Measurements from ENCODE around the gene PIP4K2A.
"Not testable (repeated sequence)": the region's sequence is repeated elsewhere in the genome, so short reads cannot be mapped to it uniquely, and the experiment has no call there.

Gene PIP4K2A

DNA sequence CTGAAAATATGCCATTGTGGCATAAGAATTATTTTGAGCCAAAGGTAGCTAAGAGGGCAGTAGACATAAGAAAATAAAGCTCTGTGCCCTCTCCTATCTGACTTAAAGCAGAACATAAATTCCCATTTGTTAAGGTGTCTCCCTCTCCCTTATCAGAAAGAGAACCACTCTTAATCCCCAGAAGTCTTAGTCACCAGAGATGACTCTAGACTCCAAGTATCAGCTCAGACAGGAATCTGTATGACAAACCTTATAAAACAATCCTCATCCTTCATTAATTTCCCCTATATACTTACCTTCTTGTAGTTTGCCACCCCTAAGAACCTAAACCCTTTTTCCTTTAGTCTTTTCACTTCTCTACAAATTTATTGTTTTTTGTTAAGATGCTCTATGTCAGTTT is 21.8 kb upstream of the PIP4K2A start:
- no peaks in the 10 kb centered on the region for H3K4me1 ChIP-seq (ENCODE audit: insufficient read depth, low read length)
- no peaks in the 10 kb centered on the region for H3K27me3 ChIP-seq (ENCODE audit: insufficient read depth, low read length)
- H3K9me3 ChIP-seq (ENCODE audit: low read length) = no peaks in the 10 kb centered on the region
- no peak overlapping the region for H2AFZ ChIP-seq (ENCODE audit: low read depth, low read length)
- H3K4me3 ChIP-seq (ENCODE audit: low read length) = no peak overlapping the region
- H3K36me3 ChIP-seq (ENCODE audit: insufficient read depth, low read length) = no peaks in the 10 kb centered on the region

DNA sequence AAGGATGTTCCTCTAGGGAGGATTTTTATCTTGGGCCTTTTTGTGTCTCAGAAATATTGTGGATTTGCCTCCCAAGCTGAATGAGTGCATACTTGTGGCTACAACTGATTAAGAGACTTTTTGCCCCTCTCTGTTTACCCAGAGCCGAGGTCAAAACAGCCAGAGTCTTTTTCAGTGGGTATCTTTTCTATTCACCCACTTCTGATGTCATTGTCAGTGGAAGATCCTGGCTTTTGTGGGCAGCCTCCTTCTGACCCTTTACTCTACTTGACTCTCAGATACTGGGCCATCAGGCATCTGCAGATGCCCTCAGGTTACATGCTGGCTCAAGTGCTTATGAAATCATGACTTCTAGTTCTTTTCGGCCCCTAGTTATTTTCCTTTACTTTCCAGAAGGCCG is 19.6 kb upstream of the PIP4K2A start:
- Histone ChIP-seq H3K9me3 (ENCODE audit: low read length) (no peaks in the 10 kb centered on the region), H3K4me1 (ENCODE audit: insufficient read depth, low read length) (no peaks in the 10 kb centered on the region), H2AFZ (ENCODE audit: low read depth, low read length) (no peak overlapping the region), H3K27me3 (ENCODE audit: insufficient read depth, low read length) (no peaks in the 10 kb centered on the region), H3K36me3 (ENCODE audit: insufficient read depth, low read length) (no peaks in the 10 kb centered on the region), H3K4me3 (ENCODE audit: low read length) (no peak overlapping the region)

DNA sequence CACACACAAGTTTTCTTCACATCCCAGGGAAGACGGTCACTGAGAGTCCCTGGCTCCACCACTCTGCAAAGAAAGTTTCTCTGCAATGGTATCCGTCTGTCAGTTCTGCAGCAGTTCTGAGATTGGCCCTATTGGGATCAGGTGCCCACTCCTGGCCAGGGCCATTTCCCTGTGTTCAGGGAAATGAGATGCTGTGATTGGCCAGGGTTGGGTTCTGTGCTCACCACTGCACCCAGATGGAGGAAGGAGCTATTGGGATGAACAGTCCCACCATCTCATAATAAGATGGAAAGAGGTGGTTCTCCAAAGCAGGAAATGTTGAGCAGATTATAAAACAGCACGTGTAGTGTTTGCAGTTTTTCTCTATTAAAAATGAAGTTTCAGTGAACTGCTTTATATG is 13.3 kb upstream of the PIP4K2A start:
- no peaks in the 10 kb centered on the region for H3K4me1 ChIP-seq (ENCODE audit: insufficient read depth, low read length)
- H2AFZ ChIP-seq (ENCODE audit: low read depth, low read length) = no peak overlapping the region
- no peak overlapping the region for H3K4me3 ChIP-seq (ENCODE audit: low read length)
- no peaks in the 10 kb centered on the region for H3K36me3 ChIP-seq (ENCODE audit: insufficient read depth, low read length)
- H3K9me3 ChIP-seq (ENCODE audit: low read length) = no peaks in the 10 kb centered on the region
- H3K27me3 ChIP-seq (ENCODE audit: insufficient read depth, low read length) = peaks cover 3% of the 10 kb centered on the region

DNA sequence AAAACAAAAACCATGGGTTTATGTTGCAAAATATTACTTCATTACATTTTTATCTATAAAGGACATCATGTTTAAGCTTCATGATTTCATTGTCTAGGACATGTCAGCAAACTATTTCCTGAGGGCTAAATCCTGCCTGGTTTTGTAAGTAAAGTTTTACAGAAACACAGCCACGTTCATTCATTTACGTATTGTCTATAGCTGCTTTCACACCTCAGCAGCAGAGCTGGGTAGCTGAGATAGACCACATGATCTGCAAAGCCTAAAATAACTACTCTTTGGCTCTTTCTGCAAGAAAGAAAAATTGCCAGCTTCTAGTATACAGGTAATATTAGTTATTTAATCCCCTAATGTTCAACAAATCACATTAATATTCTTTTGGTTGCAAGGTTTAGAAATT is 12.7 kb upstream of the PIP4K2A start:
- Histone ChIP-seq H3K9me3 (ENCODE audit: low read length) (no peaks in the 10 kb centered on the region), H2AFZ (ENCODE audit: low read depth, low read length) (no peak overlapping the region), H3K4me1 (ENCODE audit: insufficient read depth, low read length) (no peaks in the 10 kb centered on the region), H3K36me3 (ENCODE audit: insufficient read depth, low read length) (no peaks in the 10 kb centered on the region), H3K27me3 (ENCODE audit: insufficient read depth, low read length) (peaks cover 3% of the 10 kb centered on the region), H3K4me3 (ENCODE audit: low read length) (no peak overlapping the region)

DNA sequence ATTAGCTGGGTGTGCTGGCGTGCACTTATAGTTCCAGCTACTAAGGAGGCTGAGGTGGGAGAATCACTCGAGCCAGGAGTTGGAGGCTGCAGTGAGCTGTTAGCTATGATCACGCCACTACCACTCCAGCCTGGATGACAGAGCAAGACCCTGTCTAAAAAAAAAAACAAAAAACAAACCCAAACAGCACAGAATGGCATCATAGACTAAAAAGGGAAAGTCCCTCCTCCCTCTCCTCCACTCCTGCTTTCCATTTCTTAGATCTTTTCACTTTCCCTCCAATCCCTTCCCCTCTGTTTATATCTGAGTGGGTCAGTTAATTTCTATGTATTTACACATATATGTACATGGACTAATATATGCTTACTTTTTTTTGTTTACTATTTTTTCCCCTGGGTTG is 10.4 kb upstream of the PIP4K2A start:
- Histone ChIP-seq H3K4me1 (ENCODE audit: insufficient read depth, low read length) (no peaks in the 10 kb centered on the region), H3K9me3 (ENCODE audit: low read length) (no peaks in the 10 kb centered on the region), H2AFZ (ENCODE audit: low read depth, low read length) (no peak overlapping the region), H3K4me3 (ENCODE audit: low read length) (no peak overlapping the region), H3K36me3 (ENCODE audit: insufficient read depth, low read length) (no peaks in the 10 kb centered on the region), H3K27me3 (ENCODE audit: insufficient read depth, low read length) (peaks cover 3% of the 10 kb centered on the region)

DNA sequence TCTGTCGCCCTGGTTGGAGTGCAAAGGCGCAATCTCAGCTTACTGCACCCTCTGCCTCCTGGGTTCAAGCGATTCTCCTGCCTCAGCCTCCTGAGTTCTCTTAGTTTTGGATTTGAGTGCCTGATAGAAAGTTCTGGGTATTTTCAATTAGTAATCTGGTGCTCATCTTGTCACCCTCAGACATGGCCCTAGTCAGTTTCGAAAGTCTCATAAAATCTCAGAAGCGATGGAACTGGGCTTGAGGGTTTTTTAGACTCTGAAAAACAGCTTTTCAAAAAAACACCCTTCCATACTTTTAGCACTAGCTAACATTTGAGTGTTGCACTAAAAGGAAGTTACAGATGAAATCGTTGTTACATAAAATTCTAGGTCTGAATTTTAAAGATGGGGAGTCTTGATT is 9.4 kb upstream of the PIP4K2A start:
- peaks cover 3% of the 10 kb centered on the region for H3K27me3 ChIP-seq (ENCODE audit: insufficient read depth, low read length)
- no peak overlapping the region for H2AFZ ChIP-seq (ENCODE audit: low read depth, low read length)
- H3K9me3 ChIP-seq (ENCODE audit: low read length) = no peaks in the 10 kb centered on the region
- no peaks in the 10 kb centered on the region for H3K4me1 ChIP-seq (ENCODE audit: insufficient read depth, low read length)
- H3K4me3 ChIP-seq (ENCODE audit: low read length) = no peak overlapping the region
- no peaks in the 10 kb centered on the region for H3K36me3 ChIP-seq (ENCODE audit: insufficient read depth, low read length)

DNA sequence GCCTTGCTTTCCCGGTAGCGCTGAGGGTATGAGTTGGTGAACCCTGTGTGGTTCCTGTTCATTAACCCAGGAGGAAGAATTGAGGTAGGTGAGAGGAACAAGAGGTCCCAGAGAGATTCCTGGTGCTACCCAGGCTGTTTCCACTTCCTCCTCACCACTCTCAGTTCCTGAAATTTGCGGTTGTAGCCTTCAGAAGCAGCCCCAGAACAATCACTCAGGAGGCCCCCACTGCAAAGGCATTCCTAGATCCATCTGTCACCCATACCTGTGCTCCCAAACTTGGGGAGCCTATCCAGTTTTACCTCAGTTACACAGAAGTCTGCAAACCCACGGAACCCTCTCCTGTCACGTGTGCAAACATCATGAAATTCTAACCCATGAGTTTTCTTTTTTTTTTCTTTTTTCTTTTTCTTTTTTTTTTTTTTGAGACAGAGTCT is 9.0 kb upstream of the PIP4K2A start:
- H3K27me3 ChIP-seq (ENCODE audit: insufficient read depth, low read length) = peaks cover 3% of the 10 kb centered on the region
- H3K4me1 ChIP-seq (ENCODE audit: insufficient read depth, low read length) = no peaks in the 10 kb centered on the region
- H3K36me3 ChIP-seq (ENCODE audit: insufficient read depth, low read length) = no peaks in the 10 kb centered on the region
- H2AFZ ChIP-seq (ENCODE audit: low read depth, low read length) = no peak overlapping the region
- no peaks in the 10 kb centered on the region for H3K9me3 ChIP-seq (ENCODE audit: low read length)
- H3K4me3 ChIP-seq (ENCODE audit: low read length) = no peak overlapping the region

DNA sequence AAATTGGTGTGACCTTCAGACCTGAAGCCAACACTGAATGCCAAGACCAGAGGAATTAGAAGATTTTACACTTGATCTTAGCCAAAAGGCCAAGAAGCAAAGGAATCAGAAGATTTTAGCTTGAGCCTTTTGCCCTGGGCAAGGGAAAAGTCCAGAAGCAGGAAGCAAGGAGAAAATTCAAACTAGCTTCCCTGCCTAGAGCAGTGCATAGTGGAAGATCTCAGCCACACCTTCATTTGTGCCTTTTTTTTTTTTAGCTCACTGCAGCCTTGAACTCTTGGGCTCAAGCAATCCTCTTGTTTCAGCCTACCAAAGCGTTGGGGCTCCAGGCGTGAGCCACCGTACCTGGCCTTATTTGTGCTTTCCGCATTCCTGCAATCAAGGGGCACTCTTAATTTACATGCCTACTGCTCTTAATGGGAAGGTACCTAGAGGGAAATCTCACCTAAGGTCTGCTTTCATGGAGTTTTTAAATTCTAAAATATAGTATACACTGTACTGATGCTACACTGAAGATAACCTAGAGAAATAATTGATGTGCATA is 8.3 kb upstream of the PIP4K2A start:
- Histone ChIP-seq H3K27me3 (ENCODE audit: insufficient read depth, low read length) (peaks cover 2% of the 10 kb centered on the region), H3K9me3 (ENCODE audit: low read length) (no peaks in the 10 kb centered on the region), H3K4me1 (ENCODE audit: insufficient read depth, low read length) (no peaks in the 10 kb centered on the region), H3K4me3 (ENCODE audit: low read length) (no peak overlapping the region), H2AFZ (ENCODE audit: low read depth, low read length) (no peak overlapping the region), H3K36me3 (ENCODE audit: insufficient read depth, low read length) (no peaks in the 10 kb centered on the region)

DNA sequence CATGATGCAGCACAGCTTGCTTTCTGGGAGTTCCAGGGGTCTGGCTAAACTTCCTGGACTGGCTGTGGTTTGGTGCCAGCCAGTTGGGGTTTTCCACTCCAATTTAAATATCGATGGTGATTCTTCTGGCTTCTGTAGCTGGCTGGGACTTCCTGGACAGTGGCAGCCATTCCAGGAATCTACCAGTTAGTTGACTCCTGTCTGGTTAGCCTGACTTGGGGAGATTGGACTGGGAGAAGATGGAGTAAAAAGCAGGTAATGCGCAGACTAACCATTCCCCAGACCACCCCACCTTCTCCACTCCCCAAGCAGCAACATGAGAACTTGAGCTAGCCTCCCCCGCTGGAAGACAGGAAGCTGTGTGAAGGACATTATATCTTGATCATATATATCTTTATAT is 6.3 kb upstream of the PIP4K2A start:
- H3K4me3 ChIP-seq (ENCODE audit: low read length) = no peak overlapping the region
- H3K9me3 ChIP-seq (ENCODE audit: low read length) = no peaks in the 10 kb centered on the region
- no peaks in the 10 kb centered on the region for H3K36me3 ChIP-seq (ENCODE audit: insufficient read depth, low read length)
- no peak overlapping the region for H2AFZ ChIP-seq (ENCODE audit: low read depth, low read length)
- no peaks in the 10 kb centered on the region for H3K27me3 ChIP-seq (ENCODE audit: insufficient read depth, low read length)
- no peaks in the 10 kb centered on the region for H3K4me1 ChIP-seq (ENCODE audit: insufficient read depth, low read length)

DNA sequence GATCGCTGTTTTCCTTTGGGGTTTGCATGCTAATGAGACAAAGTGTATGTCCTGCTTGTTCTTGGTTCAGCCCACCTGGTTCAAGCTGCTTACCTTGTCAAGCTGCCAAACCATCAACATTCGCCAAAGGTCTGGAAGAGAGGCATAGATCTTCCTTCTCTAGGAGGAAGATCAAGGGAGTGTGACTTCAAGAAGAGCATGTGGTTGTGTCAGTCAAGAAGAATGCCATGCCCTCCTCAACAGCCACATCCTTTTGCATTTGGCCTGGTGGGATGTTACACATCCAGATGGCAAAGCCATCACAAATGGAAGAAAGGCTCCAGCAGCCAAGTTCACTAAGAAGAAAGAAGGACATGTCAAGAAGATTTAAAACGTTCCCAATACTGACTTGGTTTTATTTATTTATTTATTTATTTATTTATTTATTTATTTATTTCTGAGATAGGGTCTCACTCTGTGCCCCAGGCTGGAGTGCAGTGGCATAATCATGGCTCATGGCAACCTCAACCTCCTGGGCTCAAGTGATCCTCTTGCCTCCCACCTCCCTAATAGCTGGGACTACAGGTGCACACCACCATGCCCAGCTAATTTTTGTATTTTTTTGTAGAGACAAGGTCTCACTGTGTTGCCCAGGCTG is 5.1 kb upstream of the PIP4K2A start:
- Histone ChIP-seq H2AFZ (ENCODE audit: low read depth, low read length) (no peak overlapping the region), H3K4me3 (ENCODE audit: low read length) (no peak overlapping the region), H3K27me3 (ENCODE audit: insufficient read depth, low read length) (no peaks in the 10 kb centered on the region), H3K4me1 (ENCODE audit: insufficient read depth, low read length) (no peaks in the 10 kb centered on the region), H3K36me3 (ENCODE audit: insufficient read depth, low read length) (no peaks in the 10 kb centered on the region), H3K9me3 (ENCODE audit: low read length) (no peaks in the 10 kb centered on the region)

DNA sequence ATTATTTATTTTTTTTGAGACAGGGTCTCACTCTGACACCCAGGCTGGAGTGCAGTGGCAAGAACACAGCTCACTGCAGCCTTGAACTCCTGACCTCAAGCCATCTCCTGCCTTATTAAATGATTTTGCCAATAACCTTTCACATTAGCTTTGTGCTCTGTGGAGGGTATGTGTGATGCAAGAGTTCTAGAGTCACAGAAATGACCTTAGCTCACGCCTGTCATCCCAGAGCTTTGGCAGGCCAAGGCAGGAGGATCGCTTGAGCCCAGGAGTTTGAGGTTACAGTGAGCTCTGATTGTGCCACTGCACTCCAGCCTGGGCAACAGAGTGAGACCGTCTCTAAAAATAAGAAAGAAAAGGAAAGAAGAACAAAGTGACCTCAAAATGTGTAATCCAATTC is 4.3 kb upstream of the PIP4K2A start:
- H3K36me3 ChIP-seq (ENCODE audit: insufficient read depth, low read length); H2AFZ ChIP-seq (ENCODE audit: low read depth, low read length); H3K27me3 ChIP-seq (ENCODE audit: insufficient read depth, low read length); H3K4me3 ChIP-seq (ENCODE audit: low read length); H3K4me1 ChIP-seq (ENCODE audit: insufficient read depth, low read length); H3K9me3 ChIP-seq (ENCODE audit: low read length): not testable (repeated sequence)

DNA sequence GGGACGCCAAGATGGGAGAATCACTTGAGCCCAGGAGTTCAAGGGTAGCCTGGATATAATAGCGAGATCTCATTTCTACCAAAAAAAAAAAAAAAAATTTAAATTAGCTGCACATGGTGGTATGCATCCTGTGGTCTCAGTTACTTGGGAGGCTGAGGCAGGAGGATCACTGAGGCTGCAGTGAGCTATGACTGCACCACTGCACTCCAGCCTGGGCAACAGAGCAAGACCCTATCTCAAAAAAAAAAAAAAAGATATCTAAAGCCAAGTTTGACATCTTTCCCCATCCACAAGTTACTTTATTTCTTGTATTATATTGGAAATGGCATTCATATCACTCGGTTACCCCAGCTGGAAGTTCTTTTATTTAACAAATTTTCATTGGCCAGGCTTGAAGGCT is 3.4 kb upstream of the PIP4K2A start:
- Histone ChIP-seq H3K36me3 (ENCODE audit: insufficient read depth, low read length) (no peaks in the 10 kb centered on the region), H3K4me1 (ENCODE audit: insufficient read depth, low read length) (peaks cover 4% of the 10 kb centered on the region), H3K27me3 (ENCODE audit: insufficient read depth, low read length) (no peaks in the 10 kb centered on the region), H3K9me3 (ENCODE audit: low read length) (no peaks in the 10 kb centered on the region), H3K4me3 (ENCODE audit: low read length) (no peak overlapping the region), H2AFZ (ENCODE audit: low read depth, low read length) (no peak overlapping the region)

DNA sequence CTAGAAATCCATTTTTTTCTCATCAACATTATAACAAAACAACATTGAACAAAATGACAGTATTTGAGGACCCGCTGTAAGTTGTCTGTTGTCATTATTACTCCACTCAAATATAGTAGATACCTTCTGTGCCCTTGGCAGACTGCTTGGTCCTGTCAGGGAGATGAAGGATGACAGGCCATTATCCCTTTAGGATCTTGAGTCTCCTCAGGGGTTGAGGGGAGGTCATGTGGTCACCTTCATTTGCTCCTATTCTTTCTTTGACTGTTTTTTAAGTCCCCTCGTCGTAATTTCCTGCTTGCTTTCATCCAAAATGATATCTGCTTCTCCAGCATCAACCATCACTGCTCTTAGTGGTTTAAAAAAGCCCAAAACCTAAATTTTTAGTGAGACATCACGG is 2.6 kb upstream of the PIP4K2A start:
- Histone ChIP-seq H3K27me3 (ENCODE audit: insufficient read depth, low read length) (no peaks in the 10 kb centered on the region), H3K4me3 (ENCODE audit: low read length) (no peak overlapping the region), H3K4me1 (ENCODE audit: insufficient read depth, low read length) (peaks cover 11% of the 10 kb centered on the region), H3K9me3 (ENCODE audit: low read length) (no peaks in the 10 kb centered on the region), H2AFZ (ENCODE audit: low read depth, low read length) (no peak overlapping the region), H3K36me3 (ENCODE audit: insufficient read depth, low read length) (no peaks in the 10 kb centered on the region)

DNA sequence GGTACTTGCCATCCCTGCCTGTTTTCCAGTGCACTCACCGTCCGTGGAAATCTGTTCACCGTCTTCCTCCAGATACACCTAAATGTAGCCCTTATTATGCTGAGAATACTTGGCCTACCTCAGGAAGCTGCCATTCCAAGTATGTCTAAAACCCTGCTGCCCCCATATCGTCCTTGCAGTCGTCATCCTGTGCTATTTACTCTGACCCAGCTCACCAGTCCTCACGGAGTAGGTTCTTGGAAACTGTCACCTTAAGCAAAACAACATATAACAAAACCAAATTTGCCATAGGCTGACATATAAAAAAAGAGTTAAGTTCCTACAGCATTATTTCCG is 880 bp upstream of the PIP4K2A start:
- no peak overlapping the region for H3K4me3 ChIP-seq (ENCODE audit: low read length)
- H3K36me3 ChIP-seq (ENCODE audit: insufficient read depth, low read length) = no peaks in the 10 kb centered on the region
- H3K9me3 ChIP-seq (ENCODE audit: low read length) = no peaks in the 10 kb centered on the region
- peaks cover 13% of the 10 kb centered on the region for H3K4me1 ChIP-seq (ENCODE audit: insufficient read depth, low read length)
- H2AFZ ChIP-seq (ENCODE audit: low read depth, low read length) = no peak overlapping the region
- no peaks in the 10 kb centered on the region for H3K27me3 ChIP-seq (ENCODE audit: insufficient read depth, low read length)
